HG02610 (cell line): ENCODE data around the gene ECD.

Source experiments
- ATAC-seq: cut with Tn5 transposase; IDR thresholded peaks from one replicate; pipeline ENCODE4 v1.9.1; 2021; ENCODE audit warnings: mild to moderate bottlenecking, moderate library complexity; ENCODE audit not compliant: unreplicated experiment

Gene ECD

GRCh38 chr10:73167783-73168464, at the start of gene ECD, which contains the start of gene FAM149B1:
TSS of gene ECD (minus strand) at chr10:73168008. CDS start at chr10:73163937, 4,071 bp downstream.
TSS of gene FAM149B1 (plus strand) at chr10:73168119. CDS start at chr10:73168340, 221 bp downstream.
- peak; percentile 87 for ATAC-seq

GRCh38 chr10:73215749-73216148, 47.9 kb upstream of the ECD start:
- ATAC-seq: no peak

- ATAC-seq: peak; percentile 25
These were observed 43.5 kb upstream of the ECD start for GRCh38 chr10:73211106-73211811.

GRCh38 chr10:73210395-73211105, 42.7 kb upstream of the ECD start:
- peak; percentile 40 for ATAC-seq

- no peak for ATAC-seq
These were observed 41.9 kb upstream of the ECD start for GRCh38 chr10:73209705-73210104.

GRCh38 chr10:73207883-73208282, 40.1 kb upstream of the ECD start:
- ATAC-seq: no peak

GRCh38 chr10:73206385-73206784, 38.6 kb upstream of the ECD start:
- no peak for ATAC-seq

- ATAC-seq: no peak
These were observed 38.1 kb upstream of the ECD start for GRCh38 chr10:73205890-73206289.

GRCh38 chr10:73205081-73205480, 37.3 kb upstream of the ECD start:
- no peak for ATAC-seq

GRCh38 chr10:73190188-73190587, 22.4 kb upstream of the ECD start:
- ATAC-seq: no peak

GRCh38 chr10:73186266-73186665, 18.5 kb upstream of the ECD start:
- ATAC-seq: no peak

GRCh38 chr10:73183667-73184281, 16.0 kb upstream of the ECD start:
- ATAC-seq: no peak

- no peak for ATAC-seq
These were observed 14.8 kb upstream of the ECD start for GRCh38 chr10:73182568-73182967.

- ATAC-seq: no peak
These were observed 6.5 kb upstream of the ECD start for GRCh38 chr10:73174148-73174925.

- ATAC-seq: no peak
These were observed 5.1 kb upstream of the ECD start for GRCh38 chr10:73172867-73173266.

- ATAC-seq: no peak
These were observed 1.5 kb upstream of the ECD start for GRCh38 chr10:73169320-73169719.

GRCh38 chr10:73168465-73168803, 626 bp upstream of the ECD start:
- peak; percentile 18 for ATAC-seq

- no peak for ATAC-seq
These were observed 388 bp downstream of the ECD start for GRCh38 chr10:73167458-73167782.

- ATAC-seq: no peak
These were observed 836 bp downstream of the ECD start for GRCh38 chr10:73166972-73167371.

GRCh38 chr10:73163096-73163495, 4.7 kb downstream of the ECD start:
- ATAC-seq: no peak

GRCh38 chr10:73161662-73162061, 6.1 kb downstream of the ECD start:
- ATAC-seq: no peak
